Rectal smooth muscle tissue (tissue), 1 donor: ENCODE results near the gene OR2AG1.
"Not testable (repeated sequence)": the region's sequence is repeated elsewhere in the genome, so short reads cannot be mapped to it uniquely, and the experiment has no call there.

ENCODE experiments used
- H3K27ac ChIP-seq: one replicate; pipeline ENCODE4 v1.7.0; 2013; ENCODE audit warnings: low read depth, low read length, inconsistent platforms
- H3K27me3 ChIP-seq: one replicate; pipeline ENCODE4 v1.7.0; 2013; ENCODE audit warnings: low read length; ENCODE audit not compliant: control insufficient read depth, insufficient read depth
- H3K36me3 ChIP-seq: one replicate; pipeline ENCODE4 v1.7.0; 2013; ENCODE audit warnings: low read length; ENCODE audit not compliant: control insufficient read depth, insufficient read depth
- H3K4me1 ChIP-seq: one replicate; pipeline ENCODE4 v1.7.0; 2013; ENCODE audit warnings: low read length; ENCODE audit not compliant: control insufficient read depth, insufficient read depth
- H3K4me3 ChIP-seq: one replicate; pipeline ENCODE4 v1.7.0; 2013; ENCODE audit warnings: low read length
- H3K9ac ChIP-seq: one replicate; pipeline ENCODE4 v1.7.0; 2013; ENCODE audit warnings: low read length

Gene OR2AG1

GRCh38 chr11:6747097-6747668 is 35.6 kb upstream of the OR2AG1 start:
- Histone ChIP-seq H3K4me3 (no peak overlapping the region), H3K36me3 (no peaks in the 10 kb centered on the region), H3K27ac (no peak overlapping the region), H3K27me3 (no peaks in the 10 kb centered on the region), H3K9ac (no peak overlapping the region), H3K4me1 (no peaks in the 10 kb centered on the region)

DNA sequence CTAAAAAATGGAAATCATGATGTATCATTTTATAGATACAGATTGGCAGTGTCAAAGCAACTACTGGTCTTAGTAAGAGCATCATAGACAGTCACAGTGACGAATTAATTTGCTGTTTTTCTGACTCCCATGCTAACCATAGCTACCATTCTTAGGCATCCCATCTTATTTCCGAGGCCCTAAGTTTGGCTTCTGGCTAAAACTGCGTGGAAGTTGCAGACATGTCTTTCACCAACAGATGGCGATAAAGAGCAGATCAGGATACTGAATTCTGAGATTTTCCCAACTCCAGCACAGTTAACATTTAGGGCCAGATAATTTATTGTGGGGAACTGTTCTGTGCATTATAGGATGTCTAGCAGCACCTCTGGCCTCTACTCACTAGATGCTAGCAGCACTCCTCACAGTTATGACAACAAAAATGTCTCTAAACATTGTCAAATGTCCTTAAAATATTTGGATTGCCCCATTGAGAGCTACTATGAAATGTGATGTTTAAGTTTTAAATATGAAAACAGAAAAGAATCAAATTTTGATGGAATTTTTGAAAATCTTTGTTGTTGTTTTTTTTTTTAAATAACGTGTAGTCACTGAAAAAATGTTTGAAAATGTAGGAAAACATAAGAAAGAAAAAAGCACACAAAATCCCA is 27.4 kb upstream of the OR2AG1 start:
- no peaks in the 10 kb centered on the region for H3K4me1 ChIP-seq
- no peaks in the 10 kb centered on the region for H3K36me3 ChIP-seq
- H3K4me3 ChIP-seq = no peak overlapping the region
- H3K27me3 ChIP-seq = no peaks in the 10 kb centered on the region
- H3K9ac ChIP-seq = no peak overlapping the region
- H3K27ac ChIP-seq = no peak overlapping the region

GRCh38 chr11:6755953-6756347 is 26.9 kb upstream of the OR2AG1 start:
- no peaks in the 10 kb centered on the region for H3K36me3 ChIP-seq
- H3K4me3 ChIP-seq = no peak overlapping the region
- no peaks in the 10 kb centered on the region for H3K27me3 ChIP-seq
- no peak overlapping the region for H3K9ac ChIP-seq
- H3K27ac ChIP-seq = no peak overlapping the region
- H3K4me1 ChIP-seq = no peaks in the 10 kb centered on the region

DNA sequence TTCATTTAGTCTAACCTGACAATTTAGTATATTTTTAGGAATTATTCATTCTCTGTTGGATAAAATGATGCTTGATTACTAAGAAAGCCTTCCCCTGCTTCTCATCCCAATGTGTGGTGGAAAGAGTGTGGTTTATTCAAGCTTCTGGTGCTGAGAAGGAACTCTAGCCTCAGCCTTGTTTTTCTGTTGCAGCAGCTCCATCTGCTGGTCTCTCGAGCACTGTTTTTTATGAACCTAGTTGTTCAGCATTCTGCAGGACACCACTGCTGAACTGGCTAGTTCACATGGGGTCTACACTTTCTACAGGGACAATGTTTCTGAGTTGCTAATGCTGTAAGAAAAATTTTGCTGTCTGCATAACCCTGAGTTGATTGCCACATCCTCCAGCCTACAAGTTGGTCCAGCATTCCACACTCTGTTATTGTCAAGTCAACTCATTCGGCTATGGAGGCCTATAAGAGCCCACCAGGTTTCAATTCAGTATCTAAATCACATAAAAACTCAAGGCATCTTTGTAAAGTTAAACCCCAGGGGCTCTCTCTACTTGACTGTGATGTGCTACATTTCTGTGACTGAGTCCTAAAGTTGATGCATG is 25.4 kb upstream of the OR2AG1 start:
- no peaks in the 10 kb centered on the region for H3K4me1 ChIP-seq
- no peaks in the 10 kb centered on the region for H3K27me3 ChIP-seq
- H3K36me3 ChIP-seq = no peaks in the 10 kb centered on the region
- no peak overlapping the region for H3K9ac ChIP-seq
- no peak overlapping the region for H3K27ac ChIP-seq
- no peak overlapping the region for H3K4me3 ChIP-seq

GRCh38 chr11:6771926-6772893 is 10.6 kb upstream of the OR2AG1 start, which contains the start of gene OR2AG2:
Gene OR2AG2 (minus strand): TSS chr11:6771976. CDS start chr11:6768957, 3,019 bp downstream.
- Histone ChIP-seq H3K4me1 (no peaks in the 10 kb centered on the region), H3K27ac (no peak within 1 kb of the TSS), H3K4me3 (no peak within 1 kb of the TSS), H3K9ac (no peak within 1 kb of the TSS), H3K36me3 (no peaks in the 10 kb centered on the region), H3K27me3 (no peaks in the 10 kb centered on the region)

DNA sequence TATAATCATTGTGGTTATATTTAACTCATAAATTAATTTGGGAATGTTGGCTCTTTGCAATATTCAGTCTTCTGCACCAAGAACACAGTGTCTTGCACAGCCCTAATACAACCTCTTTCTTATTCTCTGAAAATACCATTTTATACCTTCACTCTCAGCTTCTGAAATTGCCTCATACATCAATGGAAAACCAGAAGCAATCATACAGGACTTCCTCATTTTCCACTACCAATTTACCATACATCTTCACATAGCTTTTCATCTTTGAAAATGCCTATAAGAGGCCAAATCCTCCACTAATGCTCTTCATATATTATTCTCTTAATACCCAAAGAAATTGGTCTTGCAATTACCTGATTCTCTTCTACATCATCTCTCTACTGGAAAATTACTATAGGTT is 4.3 kb upstream of the OR2AG1 start:
- Histone ChIP-seq H3K36me3 (no peaks in the 10 kb centered on the region), H3K27me3 (no peaks in the 10 kb centered on the region), H3K4me1 (no peaks in the 10 kb centered on the region), H3K4me3 (no peak overlapping the region), H3K27ac (no peak overlapping the region), H3K9ac (no peak overlapping the region)

DNA sequence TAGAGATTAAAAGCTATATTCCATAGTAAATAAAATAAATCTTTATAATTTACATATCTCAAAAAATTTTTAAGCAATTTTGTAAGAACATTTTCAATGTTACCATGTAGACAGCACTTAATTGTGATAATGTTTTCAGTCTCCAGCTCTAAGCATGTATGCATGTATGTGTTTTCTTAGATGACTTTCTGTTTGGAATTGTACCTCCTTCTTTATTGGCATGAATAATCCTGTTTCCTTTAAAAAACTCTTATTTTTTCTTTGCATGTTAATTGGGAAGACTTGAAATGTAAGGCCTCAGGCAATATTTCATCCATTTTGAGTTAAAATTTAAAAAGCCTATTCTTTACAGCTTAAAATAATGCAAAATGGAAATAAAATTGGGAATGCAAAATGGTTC is 2.0 kb upstream of the OR2AG1 start:
- no peak overlapping the region for H3K4me3 ChIP-seq
- no peak overlapping the region for H3K9ac ChIP-seq
- H3K27ac ChIP-seq = no peak overlapping the region
- no peaks in the 10 kb centered on the region for H3K36me3 ChIP-seq
- no peaks in the 10 kb centered on the region for H3K4me1 ChIP-seq
- no peaks in the 10 kb centered on the region for H3K27me3 ChIP-seq

GRCh38 chr11:6790546-6790945 is 7.7 kb downstream of the OR2AG1 start:
- no peaks in the 10 kb centered on the region for H3K4me1 ChIP-seq
- no peak overlapping the region for H3K9ac ChIP-seq

GRCh38 chr11:6794639-6795038 is 11.8 kb downstream of the OR2AG1 start:
- Histone ChIP-seq H3K4me3 (no peak overlapping the region), H3K9ac (no peak overlapping the region), H3K27ac (no peak overlapping the region), H3K36me3 (no peaks in the 10 kb centered on the region), H3K4me1 (no peaks in the 10 kb centered on the region), H3K27me3 (no peaks in the 10 kb centered on the region)

More at GRCh38 chr11:6790546-6790945, 7.7 kb downstream of the OR2AG1 start:
- no peaks in the 10 kb centered on the region for H3K27me3 ChIP-seq
- H3K36me3 ChIP-seq = no peaks in the 10 kb centered on the region
- no peak overlapping the region for H3K27ac ChIP-seq
- no peak overlapping the region for H3K4me3 ChIP-seq

DNA sequence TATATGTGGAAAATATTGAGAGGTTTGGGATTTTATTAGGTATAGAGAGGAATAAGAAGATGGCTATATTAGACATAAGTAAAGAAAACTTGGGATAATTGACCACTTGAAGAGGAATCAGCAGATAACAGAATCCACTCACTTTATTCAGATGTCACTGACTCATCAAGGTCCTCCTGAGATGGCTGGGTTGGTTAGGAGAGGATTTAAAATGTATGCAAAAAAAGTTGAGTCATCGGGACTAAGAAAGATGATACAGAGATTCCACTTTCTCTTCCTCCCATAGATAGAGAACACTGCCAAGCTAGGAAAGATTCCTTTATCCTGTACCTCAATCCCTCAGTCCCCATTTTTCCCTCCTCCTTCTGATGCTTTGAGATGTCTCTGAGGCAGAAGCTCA is 16.6 kb downstream of the OR2AG1 start, which contains the start of gene OR6A2:
OR6A2 (minus strand) TSS at position 288 of the 400 bp plus-strand sequence. CDS start 3,981 bp downstream, outside the sequence.
- H3K36me3 ChIP-seq = no peaks in the 10 kb centered on the region
- H3K27ac ChIP-seq = no peak within 1 kb of the TSS
- no peaks in the 10 kb centered on the region for H3K4me1 ChIP-seq
- H3K4me3 ChIP-seq = no peak within 1 kb of the TSS
- H3K27me3 ChIP-seq = no peaks in the 10 kb centered on the region
- H3K9ac ChIP-seq = no peak within 1 kb of the TSS

GRCh38 chr11:6801075-6801474 is 18.3 kb downstream of the OR2AG1 start:
- H3K9ac ChIP-seq, H3K27ac ChIP-seq, H3K4me1 ChIP-seq, H3K27me3 ChIP-seq, H3K36me3 ChIP-seq, H3K4me3 ChIP-seq: not testable (repeated sequence)

GRCh38 chr11:6812390-6813005 is 29.7 kb downstream of the OR2AG1 start:
- Histone ChIP-seq H3K27me3 (no peaks in the 10 kb centered on the region), H3K36me3 (no peaks in the 10 kb centered on the region), H3K4me1 (no peaks in the 10 kb centered on the region), H3K4me3 (no peak overlapping the region), H3K9ac (no peak overlapping the region), H3K27ac (no peak overlapping the region)
